ENCODE results near the gene INMT.

INMT gene

GRCh38 chr7:30751696-30752273 lies at the start of gene INMT:
TSS of gene INMT (plus strand) at chr7:30752135. CDS start at chr7:30752151, 16 bp downstream.
- Histone ChIP-seq H3K27ac (peak within 1 kb of the TSS; percentile 75 to 94), H3K4me3 (peak within 1 kb of the TSS; percentile 71)
- no peak for DNase-seq (ENCODE audit: low spot score)
- TF ChIP-seq CTCF (IDR thresholded peaks at IDR 0.05) = no peak

- no peak for TF ChIP-seq CTCF (IDR thresholded peaks at IDR 0.05)
- H3K27ac ChIP-seq = no peak overlapping the region
- no peak for DNase-seq (ENCODE audit: low spot score)
- no peak overlapping the region for H3K4me3 ChIP-seq
Observed at GRCh38 chr7:30702200-30702599, 49.7 kb upstream of the INMT start.

- Histone ChIP-seq H3K4me3 (no peak overlapping the region), H3K27ac (no peak overlapping the region)
- no peak for DNase-seq (ENCODE audit: low spot score)
- TF ChIP-seq CTCF (IDR thresholded peaks at IDR 0.05) = no peak
Observed at GRCh38 chr7:30703756-30704155, 48.2 kb upstream of the INMT start.

GRCh38 chr7:30705008-30705407 lies 46.9 kb upstream of the INMT start:
- H3K4me3 ChIP-seq = no peak overlapping the region
- no peak for DNase-seq (ENCODE audit: low spot score)
- no peak overlapping the region for H3K27ac ChIP-seq
- no peak for TF ChIP-seq CTCF (IDR thresholded peaks at IDR 0.05)

- DNase-seq (ENCODE audit: low spot score) = no peak
- no peak overlapping the region for H3K27ac ChIP-seq
- no peak overlapping the region for H3K4me3 ChIP-seq
- TF ChIP-seq CTCF (IDR thresholded peaks at IDR 0.05) = no peak
Observed at GRCh38 chr7:30705596-30705995, 46.3 kb upstream of the INMT start.

- H3K27ac ChIP-seq = no peak overlapping the region
Observed at GRCh38 chr7:30706316-30706715, 45.6 kb upstream of the INMT start.

More at GRCh38 chr7:30706316-30706715, 45.6 kb upstream of the INMT start:
- DNase-seq (ENCODE audit: low spot score) = no peak
- TF ChIP-seq CTCF (IDR thresholded peaks at IDR 0.05) = no peak
- no peak overlapping the region for H3K4me3 ChIP-seq

All from coronary artery (tissue), 2 donors.